Stimulated activated memory B cell treated with anti-CD40 and anti-IgM and Interleukin-4, amounts not matched to agents 10 μg/mL and 1 μg/mL and 100 μg/mL, for 72 hours (primary cell): ENCODE results near the gene SLC25A11.
"Not testable (repeated sequence)": the region's sequence is repeated elsewhere in the genome, so short reads cannot be mapped to it uniquely, and the experiment has no call there.

Source experiments
- ATAC-seq: fragments of 150-1000 bp; cut with Tn5 transposase; 2 replicates; pipeline ENCODE4 v1.10.0; 2021
- H3K27ac Mint-ChIP-seq: one replicate; pipeline ENCODE4 v1.8.0; 2022; ENCODE audit warnings: mild to moderate bottlenecking, mixed read lengths
- H3K27me3 Mint-ChIP-seq: one replicate; pipeline ENCODE4 v1.8.0; 2022; ENCODE audit warnings: mixed read lengths
- H3K36me3 Mint-ChIP-seq: one replicate; pipeline ENCODE4 v1.8.0; 2022; ENCODE audit warnings: mixed read lengths
- H3K4me1 Mint-ChIP-seq: one replicate; pipeline ENCODE4 v1.8.0; 2022; ENCODE audit warnings: mixed read lengths
- H3K4me3 Mint-ChIP-seq: one replicate; pipeline ENCODE4 v1.8.0; 2022; ENCODE audit warnings: mild to moderate bottlenecking, moderate library complexity, mixed read lengths
- H3K9me3 Mint-ChIP-seq: one replicate; pipeline ENCODE4 v1.8.0; 2022; ENCODE audit warnings: mixed read lengths

SLC25A11 gene

DNA sequence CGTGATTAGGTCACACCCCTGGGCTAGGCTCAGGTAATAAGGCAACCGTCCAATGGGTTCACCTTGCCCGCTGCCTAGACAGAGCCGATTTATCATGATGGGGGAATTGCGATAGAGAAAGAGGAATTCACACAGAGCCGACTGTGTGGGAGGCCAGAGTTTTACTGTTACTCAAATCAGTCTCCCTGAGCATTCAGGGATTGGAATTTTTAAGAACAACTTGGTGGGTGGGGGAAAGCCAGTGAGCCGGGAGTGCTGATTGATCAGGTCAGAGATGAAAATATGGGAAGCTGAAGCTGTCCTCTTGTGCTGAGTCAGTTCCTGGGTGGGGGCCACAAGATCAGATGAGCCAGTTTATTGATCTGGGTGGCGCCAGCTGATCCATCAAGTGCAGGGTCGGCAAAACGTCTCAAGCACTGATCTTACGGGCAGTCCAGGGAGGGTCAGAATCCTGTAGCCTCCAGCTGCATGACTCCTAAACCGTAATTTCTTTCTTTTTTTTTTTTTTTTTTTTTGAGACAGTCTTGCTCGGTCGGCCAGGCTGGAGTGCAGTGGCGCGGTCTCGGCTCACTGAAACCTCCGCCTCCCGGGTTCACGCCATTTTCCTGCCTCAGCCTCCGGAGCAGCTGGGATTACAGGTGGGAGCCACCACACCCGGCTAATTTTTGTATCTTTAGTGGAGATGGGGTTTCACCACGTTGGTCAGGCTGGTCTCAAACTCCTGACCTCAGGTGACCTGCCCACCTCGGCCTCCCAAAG lies 13.1 kb downstream of the SLC25A11 start:
- not testable (repeated sequence) for H3K9me3 Mint-ChIP-seq, H3K27ac Mint-ChIP-seq, ATAC-seq, H3K27me3 Mint-ChIP-seq, H3K4me3 Mint-ChIP-seq
- peaks cover 18% of the 10 kb centered on the region for H3K4me1 Mint-ChIP-seq
- H3K36me3 Mint-ChIP-seq = peaks cover 15% of the 10 kb centered on the region

DNA sequence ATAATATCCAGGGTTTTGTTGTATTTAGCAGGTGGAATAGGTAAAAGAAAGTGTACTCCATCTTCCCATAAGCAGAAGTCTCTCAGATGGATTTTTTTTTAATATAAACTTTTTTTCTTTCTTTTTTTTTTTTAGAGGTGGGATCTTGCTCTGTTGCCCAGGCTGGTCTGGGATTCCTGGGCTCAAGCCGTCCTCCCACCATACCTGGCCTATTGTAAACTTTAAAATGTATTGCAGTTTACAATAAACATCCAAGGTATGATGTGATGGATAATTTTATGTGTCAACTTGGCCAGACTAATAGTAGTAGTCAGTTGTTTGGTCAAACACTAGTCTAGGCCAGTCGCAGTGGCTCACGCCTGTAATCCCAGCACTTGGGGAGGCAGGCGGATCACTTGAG lies 18.5 kb downstream of the SLC25A11 start:
- Mint-ChIP-seq H3K27ac (no peak overlapping the region), H3K4me1 (peaks cover under 1% of the 10 kb centered on the region), H3K36me3 (no peaks in the 10 kb centered on the region), H3K4me3 (no peak overlapping the region), H3K9me3 (no peaks in the 10 kb centered on the region), H3K27me3 (no peaks in the 10 kb centered on the region)
- ATAC-seq = no peak

DNA sequence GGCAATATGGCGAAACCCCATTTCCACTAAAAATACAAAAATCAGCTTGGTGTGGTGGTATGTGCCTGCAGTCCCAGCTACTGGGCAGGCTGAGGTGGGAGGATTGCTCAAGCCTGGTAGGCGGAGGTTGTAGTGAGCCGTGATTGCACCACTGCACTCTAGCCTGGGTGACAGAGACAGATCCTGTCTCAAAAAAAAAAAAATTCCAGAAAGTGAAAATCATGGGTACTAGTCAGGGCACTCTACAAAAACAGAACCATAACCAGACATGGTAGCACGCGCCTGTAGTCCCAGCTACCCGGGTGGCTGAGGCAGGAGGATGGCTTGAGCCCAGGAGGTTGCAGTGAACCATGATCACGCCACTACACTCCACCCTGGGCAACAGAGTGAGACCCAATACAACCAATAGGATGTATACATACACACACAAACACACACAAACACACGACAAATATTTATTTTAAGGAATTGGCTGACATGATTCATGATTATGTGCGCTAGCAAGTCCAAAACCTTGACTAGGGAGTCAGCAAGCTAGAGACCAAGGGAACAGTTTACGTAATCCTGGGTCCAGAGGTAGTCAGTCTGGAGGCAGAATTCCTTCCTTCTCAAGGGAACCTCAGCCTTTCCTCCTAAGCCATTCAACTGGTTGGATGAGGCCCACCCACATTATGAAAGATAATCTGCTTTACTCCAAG lies 19.3 kb downstream of the SLC25A11 start:
- H3K27me3 Mint-ChIP-seq = no peaks in the 10 kb centered on the region
- no peaks in the 10 kb centered on the region for H3K36me3 Mint-ChIP-seq
- no peak for ATAC-seq
- no peaks in the 10 kb centered on the region for H3K9me3 Mint-ChIP-seq
- H3K4me3 Mint-ChIP-seq = no peak overlapping the region
- H3K27ac Mint-ChIP-seq = no peak overlapping the region
- H3K4me1 Mint-ChIP-seq = no peaks in the 10 kb centered on the region

DNA sequence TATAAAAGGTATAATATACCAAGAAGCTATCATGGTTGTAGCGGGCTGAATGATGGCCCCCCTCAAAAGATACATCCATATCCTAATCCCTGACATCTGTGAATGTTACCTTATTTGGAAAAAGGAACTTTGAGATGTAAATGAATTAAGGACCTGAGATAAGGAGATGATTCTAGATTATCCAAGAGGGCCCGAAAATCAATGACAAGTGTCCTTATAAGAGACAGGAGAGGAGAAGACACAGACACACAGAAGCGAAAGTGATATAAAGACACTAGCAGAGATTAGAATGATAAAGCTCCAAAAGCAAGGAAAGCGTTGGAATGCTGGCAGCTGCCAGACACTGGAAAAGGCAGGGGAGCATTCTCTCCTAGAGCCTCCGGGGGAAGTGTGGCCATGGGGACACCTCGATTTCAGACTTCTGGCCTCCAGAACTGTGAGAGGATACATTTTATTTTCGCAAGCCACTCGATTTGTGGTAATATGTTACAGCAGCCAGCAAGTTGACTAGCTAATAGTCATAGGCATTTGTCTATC lies 20.3 kb downstream of the SLC25A11 start:
- no peak overlapping the region for H3K27ac Mint-ChIP-seq
- H3K9me3 Mint-ChIP-seq = no peaks in the 10 kb centered on the region
- H3K36me3 Mint-ChIP-seq = no peaks in the 10 kb centered on the region
- no peaks in the 10 kb centered on the region for H3K4me1 Mint-ChIP-seq
- H3K4me3 Mint-ChIP-seq = no peak overlapping the region
- no peaks in the 10 kb centered on the region for H3K27me3 Mint-ChIP-seq
- ATAC-seq = no peak

DNA sequence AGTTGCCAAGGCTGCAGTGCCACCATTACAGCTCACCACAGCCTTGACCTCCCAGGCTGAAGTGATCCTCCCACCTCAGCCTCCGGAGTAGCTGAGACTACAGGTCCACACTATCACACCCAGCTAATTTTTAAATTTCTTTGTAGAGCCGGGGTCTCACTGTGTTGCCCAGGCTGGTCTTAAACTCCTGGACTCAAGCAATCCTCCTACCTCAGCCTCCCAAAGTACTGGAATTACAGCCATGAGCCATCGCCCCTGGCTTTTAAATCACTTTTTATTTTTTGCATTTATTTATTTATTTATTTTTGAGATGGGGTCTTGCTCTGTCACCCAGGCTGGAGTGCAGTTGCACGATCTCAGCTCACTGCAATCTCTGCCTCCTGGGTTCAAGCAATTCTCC lies 25.3 kb downstream of the SLC25A11 start:
- peaks cover 11% of the 10 kb centered on the region for H3K27me3 Mint-ChIP-seq
- not testable (repeated sequence) for H3K27ac Mint-ChIP-seq, H3K9me3 Mint-ChIP-seq, ATAC-seq, H3K4me3 Mint-ChIP-seq, H3K4me1 Mint-ChIP-seq, H3K36me3 Mint-ChIP-seq

DNA sequence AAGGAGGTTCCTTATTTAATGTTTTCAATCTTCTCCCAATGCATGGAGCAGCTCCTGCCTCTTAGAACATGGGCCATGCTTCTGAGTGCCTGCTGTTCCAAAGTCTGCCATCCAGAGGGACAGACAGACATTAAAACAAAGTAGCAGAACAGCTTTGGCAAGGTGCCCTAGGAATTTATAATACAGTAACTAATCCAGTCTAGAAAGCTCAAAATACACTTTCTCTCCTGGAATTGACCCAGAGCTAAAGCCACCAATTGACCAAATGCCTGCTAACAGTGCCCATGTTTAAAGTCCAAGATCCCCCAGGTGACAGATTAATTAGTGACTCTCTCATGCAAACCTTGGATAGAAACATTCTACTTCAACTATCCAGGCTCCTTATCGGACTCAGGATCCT lies 25.9 kb downstream of the SLC25A11 start:
- no peak overlapping the region for H3K4me3 Mint-ChIP-seq
- peaks cover 11% of the 10 kb centered on the region for H3K27me3 Mint-ChIP-seq
- ATAC-seq = no peak
- no peaks in the 10 kb centered on the region for H3K9me3 Mint-ChIP-seq
- no peak overlapping the region for H3K27ac Mint-ChIP-seq
- no peaks in the 10 kb centered on the region for H3K36me3 Mint-ChIP-seq
- no peaks in the 10 kb centered on the region for H3K4me1 Mint-ChIP-seq

DNA sequence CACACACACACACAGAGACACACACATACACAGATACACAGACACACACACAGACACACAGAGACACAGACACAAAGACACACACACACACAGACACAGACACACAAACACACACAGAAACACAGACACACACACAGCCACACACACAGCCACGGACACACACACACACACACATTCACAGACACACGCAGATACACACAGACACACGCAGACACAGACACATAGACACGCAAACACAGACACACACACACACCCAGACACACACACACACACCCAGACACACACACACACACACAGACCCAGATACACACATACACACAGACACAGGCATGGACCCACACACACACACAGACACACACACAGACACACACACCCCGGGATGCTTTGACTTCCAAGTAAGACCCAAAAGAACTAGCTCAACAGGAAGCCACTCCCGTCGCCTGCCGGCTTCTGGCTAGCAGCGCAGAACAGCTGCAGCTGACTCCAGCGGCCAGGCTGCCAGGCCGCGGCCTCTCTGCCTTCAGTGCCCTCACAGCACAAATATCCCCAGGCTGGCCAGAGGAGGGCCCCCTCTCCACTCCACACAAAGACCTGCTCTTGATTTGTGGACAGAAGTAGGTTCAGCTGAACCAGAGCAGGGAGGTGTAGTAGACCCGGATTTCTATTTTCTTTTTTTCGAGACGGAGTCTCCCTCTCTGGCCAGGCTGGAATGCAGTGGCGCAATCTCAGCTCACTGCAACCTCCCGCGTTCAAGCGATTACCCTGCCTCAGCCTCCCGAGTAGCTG lies 30.9 kb downstream of the SLC25A11 start:
- peaks cover 11% of the 10 kb centered on the region for H3K27me3 Mint-ChIP-seq
- H3K27ac Mint-ChIP-seq = no peak overlapping the region
- peaks cover under 1% of the 10 kb centered on the region for H3K4me1 Mint-ChIP-seq
- no peaks in the 10 kb centered on the region for H3K36me3 Mint-ChIP-seq
- no peaks in the 10 kb centered on the region for H3K9me3 Mint-ChIP-seq
- no peak overlapping the region for H3K4me3 Mint-ChIP-seq
- ATAC-seq = peak; percentile 94

DNA sequence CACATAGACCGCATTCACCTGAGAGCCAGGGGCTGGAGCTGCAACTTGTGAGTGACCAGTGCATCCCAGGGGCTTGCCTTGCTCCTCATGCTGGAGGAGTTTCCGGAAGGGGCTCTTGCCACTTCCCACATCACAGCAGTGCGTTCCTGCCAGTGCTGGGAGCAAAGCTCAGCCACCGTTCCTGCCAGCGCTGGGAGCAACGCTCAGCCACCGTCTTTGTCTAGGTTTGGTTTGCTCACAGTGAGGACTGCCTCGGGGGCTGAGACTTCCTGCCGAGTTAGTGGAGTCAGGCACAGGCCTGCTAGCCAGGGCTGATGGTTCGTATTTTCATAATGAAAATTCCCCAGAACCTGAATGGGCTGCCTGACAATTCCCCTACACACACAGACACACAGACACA lies 31.5 kb downstream of the SLC25A11 start:
- Mint-ChIP-seq H3K27me3 (peaks cover 11% of the 10 kb centered on the region), H3K36me3 (no peaks in the 10 kb centered on the region), H3K27ac (no peak overlapping the region), H3K9me3 (no peaks in the 10 kb centered on the region), H3K4me3 (no peak overlapping the region), H3K4me1 (peaks cover 6% of the 10 kb centered on the region)
- no peak for ATAC-seq

DNA sequence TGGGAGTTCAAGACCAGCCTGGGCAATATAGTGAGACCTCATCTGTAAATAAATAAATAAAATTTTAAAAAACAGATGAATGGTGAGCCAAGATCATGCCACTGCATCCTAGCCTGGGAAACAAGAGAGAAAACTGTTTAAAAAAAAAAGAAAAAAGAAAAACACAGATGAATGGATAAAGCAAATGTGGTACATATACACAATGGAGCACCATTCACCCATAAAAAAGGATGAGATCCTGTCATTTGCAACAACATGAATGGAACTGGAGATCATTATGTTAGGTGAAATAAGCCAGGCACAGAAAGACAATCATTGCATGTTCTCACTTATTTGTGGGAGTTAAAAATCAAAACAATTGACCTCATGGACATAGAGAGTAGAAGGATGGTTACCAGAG lies 33.2 kb downstream of the SLC25A11 start:
- H3K27ac Mint-ChIP-seq, H3K4me3 Mint-ChIP-seq, ATAC-seq, H3K36me3 Mint-ChIP-seq, H3K9me3 Mint-ChIP-seq: not testable (repeated sequence)
- Mint-ChIP-seq H3K4me1 (peaks cover 20% of the 10 kb centered on the region), H3K27me3 (peaks cover 11% of the 10 kb centered on the region)

DNA sequence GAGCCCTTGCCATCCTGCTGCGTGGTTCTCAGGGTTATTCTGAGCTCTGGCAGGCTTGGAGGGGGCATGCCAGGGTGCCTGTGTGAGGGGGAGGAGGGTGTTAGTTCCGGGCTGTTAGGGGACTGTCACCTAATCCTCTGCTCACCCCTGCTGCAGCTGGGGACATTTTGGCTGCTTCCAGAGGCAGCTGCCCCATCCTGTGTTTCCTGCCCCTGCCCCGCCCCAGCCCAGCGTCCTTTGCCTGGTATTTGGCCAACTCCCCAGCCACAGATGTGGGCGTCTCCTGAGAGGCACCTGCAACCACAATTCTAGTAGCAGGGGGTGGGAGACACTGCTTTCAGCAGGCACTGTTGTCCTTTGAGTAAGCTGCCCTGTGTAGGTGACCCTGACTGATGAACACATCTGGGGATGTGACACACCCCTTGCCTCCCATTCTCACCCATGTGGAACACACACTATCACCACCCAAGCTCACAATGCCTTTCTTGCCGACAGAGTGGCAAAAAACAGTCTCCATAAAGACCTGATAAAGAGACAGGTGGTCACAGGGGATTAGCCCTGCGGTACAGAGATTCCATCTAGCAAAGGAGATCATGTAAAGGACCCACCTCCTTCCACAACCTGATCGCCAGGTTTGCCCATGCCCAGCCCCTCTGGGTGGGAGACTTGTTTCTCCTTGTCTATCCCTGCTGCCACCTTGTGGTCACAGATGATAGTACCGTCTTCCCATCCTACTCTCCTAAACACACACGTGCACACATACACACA lies 36.6 kb downstream of the SLC25A11 start, which contains the start of gene CHRNE:
Gene CHRNE (minus strand): TSS at position 48 of the 768 bp plus-strand sequence. CDS start 35 bp downstream, at position 13.
- Mint-ChIP-seq H3K4me1 (peaks cover 44% of the 10 kb centered on the region), H3K27ac (peak within 1 kb of the TSS; percentile 9), H3K9me3 (no peaks in the 10 kb centered on the region), H3K27me3 (peaks cover 10% of the 10 kb centered on the region), H3K36me3 (peaks cover 3% of the 10 kb centered on the region), H3K4me3 (peak within 1 kb of the TSS; percentile 4)
- ATAC-seq = peak; percentile 64

DNA sequence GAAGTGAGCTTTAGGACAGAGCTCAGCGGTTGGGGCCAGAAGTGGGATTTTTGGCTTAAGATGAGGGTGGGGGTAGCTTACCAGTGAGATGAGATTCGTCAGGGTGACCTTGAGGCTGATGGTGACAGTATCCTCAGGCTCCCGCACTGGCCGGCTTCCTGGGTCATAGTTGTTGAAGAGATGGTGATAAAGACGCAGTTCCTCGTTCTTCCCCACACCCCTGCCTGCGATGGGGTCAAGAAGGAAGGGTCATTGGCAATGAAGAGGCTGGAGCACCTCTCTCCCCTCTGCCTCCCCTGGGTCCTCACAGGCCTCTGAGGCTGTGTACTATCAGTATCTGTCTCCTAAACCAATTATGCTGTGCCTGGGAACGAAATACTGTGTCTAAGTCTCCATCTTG lies 37.3 kb downstream of the SLC25A11 start:
- peaks cover 48% of the 10 kb centered on the region for H3K4me1 Mint-ChIP-seq
- ATAC-seq = no peak
- peaks cover 10% of the 10 kb centered on the region for H3K27me3 Mint-ChIP-seq
- H3K9me3 Mint-ChIP-seq = no peaks in the 10 kb centered on the region
- H3K27ac Mint-ChIP-seq = peak overlapping the region; percentile 9
- H3K4me3 Mint-ChIP-seq = no peak overlapping the region
- H3K36me3 Mint-ChIP-seq = peaks cover 10% of the 10 kb centered on the region

DNA sequence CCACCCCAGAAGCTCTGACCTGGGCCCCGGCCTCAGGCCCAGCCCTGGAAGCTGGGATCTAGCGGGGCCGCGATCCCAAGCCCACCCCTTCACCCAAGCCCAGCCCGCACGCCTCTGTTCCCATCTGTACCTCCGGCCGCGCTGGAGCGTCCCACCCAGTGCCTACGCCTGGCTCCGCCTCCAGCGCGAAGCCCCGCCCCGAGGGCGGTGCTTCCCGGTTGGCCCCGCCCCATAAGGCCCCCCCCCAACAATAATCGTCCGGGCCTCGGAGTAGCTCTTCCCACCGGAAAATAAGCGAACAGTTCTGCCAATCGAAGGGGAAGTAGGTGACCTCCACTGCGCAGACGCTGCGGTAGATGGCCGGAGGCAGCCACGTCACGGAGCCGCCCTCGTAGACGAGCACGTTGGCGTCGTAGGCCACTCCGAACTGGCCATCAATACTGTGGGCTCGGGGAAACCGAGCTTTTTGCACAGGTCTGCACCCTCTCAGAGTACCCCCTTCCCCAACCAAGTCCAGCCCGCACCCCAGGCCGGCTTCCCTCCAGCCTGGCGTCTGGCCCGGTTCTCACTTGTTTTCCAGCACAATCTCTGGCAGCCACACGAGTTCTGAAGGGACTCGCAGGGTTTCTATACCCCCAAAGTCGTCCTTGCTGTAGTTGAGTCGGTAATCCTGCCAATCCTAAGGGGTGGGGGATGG lies 38.0 kb downstream of the SLC25A11 start:
- H3K36me3 Mint-ChIP-seq = peaks cover 17% of the 10 kb centered on the region

DNA sequence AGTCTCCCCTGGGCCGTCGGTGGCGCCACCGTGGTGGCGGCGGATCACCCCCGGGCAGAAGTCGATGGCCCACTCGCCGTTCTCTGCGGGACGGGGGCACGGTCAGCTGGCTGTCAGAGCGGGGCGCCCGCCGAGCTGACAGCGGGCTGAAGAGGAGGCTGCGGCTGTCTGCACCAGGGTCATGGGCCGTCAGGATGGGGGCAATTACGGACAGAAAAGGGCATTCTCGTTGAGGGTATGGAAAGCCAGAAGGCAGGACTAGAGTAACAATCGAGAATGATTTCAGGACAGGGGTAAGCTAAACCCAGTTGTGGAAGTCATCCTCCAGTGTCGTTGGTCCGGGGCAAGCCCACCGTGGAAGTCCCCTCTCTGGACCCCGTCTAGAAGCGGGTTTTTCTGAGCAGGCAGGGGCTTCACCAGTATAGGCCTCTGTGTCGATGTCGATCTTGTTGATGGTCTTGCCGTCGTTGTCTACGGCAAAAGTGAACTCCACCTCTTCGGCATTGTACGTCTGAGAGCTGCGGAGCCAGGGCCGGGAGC lies 38.7 kb downstream of the SLC25A11 start:
- peak overlapping the region; percentile 90 for H3K4me3 Mint-ChIP-seq
- H3K9me3 Mint-ChIP-seq = no peaks in the 10 kb centered on the region
- H3K27ac Mint-ChIP-seq = peak overlapping the region; percentile 57
- ATAC-seq = no peak
- H3K27me3 Mint-ChIP-seq = peaks cover 10% of the 10 kb centered on the region
- H3K36me3 Mint-ChIP-seq = peaks cover 23% of the 10 kb centered on the region
- peaks cover 48% of the 10 kb centered on the region for H3K4me1 Mint-ChIP-seq

More for the DNA sequence above, 38.0 kb downstream of the SLC25A11 start:
- Mint-ChIP-seq H3K4me3 (peak overlapping the region; percentile 90), H3K4me1 (peaks cover 48% of the 10 kb centered on the region), H3K27me3 (peaks cover 10% of the 10 kb centered on the region), H3K27ac (peak overlapping the region; percentile 9), H3K9me3 (no peaks in the 10 kb centered on the region)
- no peak for ATAC-seq
